ENCODE results near the gene SRL.
"Not testable (repeated sequence)": the region's sequence is repeated elsewhere in the genome, so short reads cannot be mapped to it uniquely, and the experiment has no call there.

Gene SRL

GRCh38 chr16:4211445-4212210 is 30.3 kb downstream of the SRL start:
- not testable (repeated sequence) for H4K8ac ChIP-seq (ENCODE audit: low read depth, low read length); H3K23ac ChIP-seq (ENCODE audit: low read depth, low read length, poor library complexity); H2BK15ac ChIP-seq (ENCODE audit: low read length); H4K91ac ChIP-seq (ENCODE audit: low read depth, low read length, poor library complexity); H3K18ac ChIP-seq (ENCODE audit: low read length); H3K4me2 ChIP-seq (ENCODE audit: insufficient read depth, low read length, poor library complexity, severe bottlenecking); H3K9me3 ChIP-seq (replicated peaks in 1 of 2; ENCODE audit: control insufficient read depth in 2 of 2, insufficient read depth in 1 of 2, low read depth in 1 of 2, low read length in 2 of 2); DNase-seq (ENCODE audit: low spot score); H3K4me3 ChIP-seq (ENCODE audit: low read length in 2 of 2); H3K14ac ChIP-seq (ENCODE audit: low read length); H2BK5ac ChIP-seq (ENCODE audit: low read length); H2BK120ac ChIP-seq (ENCODE audit: low read depth, low read length); H3K27ac ChIP-seq (replicated peaks; ENCODE audit: low read length); H3K4me1 ChIP-seq (ENCODE audit: control insufficient read depth in 2 of 2, insufficient read depth in 1 of 2, low read depth in 1 of 2, low read length in 2 of 2); H3K4ac ChIP-seq (ENCODE audit: low read length); H3K36me3 ChIP-seq (replicated peaks in 1 of 2; ENCODE audit: control insufficient read depth in 2 of 2, insufficient read depth in 2 of 2, low read length in 2 of 2); H2AFZ ChIP-seq (ENCODE audit: low read length); H3K79me1 ChIP-seq (ENCODE audit: low read depth, low read length); H2BK12ac ChIP-seq (ENCODE audit: low read length); H2AK5ac ChIP-seq (ENCODE audit: low read depth, low read length)
- WGBS, 2 donors (ENCODE audit: extremely low coverage in 2 of 2, insufficient read length in 2 of 2, insufficient replicate concordance in 1 of 2), result 100% methylated on average over 4 of the region's 22 CpGs; no CpG with 5 or more reads in 1 of the 2 donors
- H3K27me3 ChIP-seq (ENCODE audit: control insufficient read depth in 3 of 3, insufficient read depth in 3 of 3, low read depth in 1 of 3, low read length in 3 of 3), result peaks cover 0 to 30% (median 0%) of the 10 kb centered on the region in 3 experiments
- peak overlapping the region; percentile 27 for H3K9ac ChIP-seq (ENCODE audit: low read depth, low read length, poor library complexity)

GRCh38 chr16:4209666-4210065 is 32.2 kb downstream of the SRL start:
- no peaks in the 10 kb centered on the region for H3K9me3 ChIP-seq (replicated peaks in 1 of 2; ENCODE audit: control insufficient read depth in 2 of 2, insufficient read depth in 1 of 2, low read depth in 1 of 2, low read length in 2 of 2)
- H3K14ac ChIP-seq (ENCODE audit: low read length), result no peak overlapping the region
- no peaks in the 10 kb centered on the region for H3K79me1 ChIP-seq (ENCODE audit: low read depth, low read length)
- no peak overlapping the region for H3K18ac ChIP-seq (ENCODE audit: low read length)
- no peak overlapping the region for H3K4ac ChIP-seq (ENCODE audit: low read length)
- H3K4me3 ChIP-seq (ENCODE audit: low read length in 2 of 2), result no peak overlapping the region
- H2BK15ac ChIP-seq (ENCODE audit: low read length), result no peak overlapping the region
- H3K4me2 ChIP-seq (ENCODE audit: insufficient read depth, low read length, poor library complexity, severe bottlenecking), result no peak overlapping the region
- H2AFZ ChIP-seq (ENCODE audit: low read length), result no peak overlapping the region
- no peak overlapping the region for H4K8ac ChIP-seq (ENCODE audit: low read depth, low read length)
- H4K91ac ChIP-seq (ENCODE audit: low read depth, low read length, poor library complexity), result no peak overlapping the region
- H3K23ac ChIP-seq (ENCODE audit: low read depth, low read length, poor library complexity), result no peak overlapping the region
- DNase-seq (ENCODE audit: low spot score), result no peak
- no CpG with 5 or more reads among the region's 6 CpGs for WGBS, 2 donors (ENCODE audit: extremely low coverage in 2 of 2, insufficient read length in 2 of 2, insufficient replicate concordance in 1 of 2)
- no peaks in the 10 kb centered on the region for H3K36me3 ChIP-seq (replicated peaks in 1 of 2; ENCODE audit: control insufficient read depth in 2 of 2, insufficient read depth in 2 of 2, low read length in 2 of 2)
- no peaks in the 10 kb centered on the region for H3K4me1 ChIP-seq (ENCODE audit: control insufficient read depth in 2 of 2, insufficient read depth in 1 of 2, low read depth in 1 of 2, low read length in 2 of 2)
- H2BK120ac ChIP-seq (ENCODE audit: low read depth, low read length), result no peak overlapping the region
- no peak overlapping the region for H2BK12ac ChIP-seq (ENCODE audit: low read length)
- no peak overlapping the region for H2AK5ac ChIP-seq (ENCODE audit: low read depth, low read length)
- no peak overlapping the region for H3K27ac ChIP-seq (replicated peaks; ENCODE audit: low read length)
- peaks cover 0 to 25% (median 0%) of the 10 kb centered on the region in 3 experiments for H3K27me3 ChIP-seq (ENCODE audit: control insufficient read depth in 3 of 3, insufficient read depth in 3 of 3, low read depth in 1 of 3, low read length in 3 of 3)
- no peak overlapping the region for H2BK5ac ChIP-seq (ENCODE audit: low read length)
- H3K9ac ChIP-seq (ENCODE audit: low read depth, low read length, poor library complexity), result no peak overlapping the region

- no peak overlapping the region for H3K18ac ChIP-seq (ENCODE audit: low read length)
- H3K14ac ChIP-seq (ENCODE audit: low read length), result no peak overlapping the region
- H3K4me1 ChIP-seq (ENCODE audit: control insufficient read depth in 2 of 2, insufficient read depth in 1 of 2, low read depth in 1 of 2, low read length in 2 of 2), result no peaks in the 10 kb centered on the region
- H3K36me3 ChIP-seq (replicated peaks in 1 of 2; ENCODE audit: control insufficient read depth in 2 of 2, insufficient read depth in 2 of 2, low read length in 2 of 2), result no peaks in the 10 kb centered on the region
- no peaks in the 10 kb centered on the region for H3K79me1 ChIP-seq (ENCODE audit: low read depth, low read length)
- no peaks in the 10 kb centered on the region for H3K9me3 ChIP-seq (replicated peaks in 1 of 2; ENCODE audit: control insufficient read depth in 2 of 2, insufficient read depth in 1 of 2, low read depth in 1 of 2, low read length in 2 of 2)
- DNase-seq (ENCODE audit: low spot score), result no peak
- no peak overlapping the region for H2AK5ac ChIP-seq (ENCODE audit: low read depth, low read length)
- no peak overlapping the region for H2BK12ac ChIP-seq (ENCODE audit: low read length)
- H2BK120ac ChIP-seq (ENCODE audit: low read depth, low read length), result no peak overlapping the region
- H3K4me2 ChIP-seq (ENCODE audit: insufficient read depth, low read length, poor library complexity, severe bottlenecking), result no peak overlapping the region
- H4K8ac ChIP-seq (ENCODE audit: low read depth, low read length), result no peak overlapping the region
- no peak overlapping the region for H3K27ac ChIP-seq (replicated peaks; ENCODE audit: low read length)
- H2AFZ ChIP-seq (ENCODE audit: low read length), result no peak overlapping the region
- H3K27me3 ChIP-seq (ENCODE audit: control insufficient read depth in 3 of 3, insufficient read depth in 3 of 3, low read depth in 1 of 3, low read length in 3 of 3), result peaks cover 0 to 27% (median 0%) of the 10 kb centered on the region in 3 experiments
- H2BK15ac ChIP-seq (ENCODE audit: low read length), result no peak overlapping the region
- H4K91ac ChIP-seq (ENCODE audit: low read depth, low read length, poor library complexity), result no peak overlapping the region
- no peak overlapping the region for H3K9ac ChIP-seq (ENCODE audit: low read depth, low read length, poor library complexity)
- no peak overlapping the region for H2BK5ac ChIP-seq (ENCODE audit: low read length)
- no peak overlapping the region for H3K4ac ChIP-seq (ENCODE audit: low read length)
- no CpG with 5 or more reads among the region's 14 CpGs for WGBS, 2 donors (ENCODE audit: extremely low coverage in 2 of 2, insufficient read length in 2 of 2, insufficient replicate concordance in 1 of 2)
- H3K4me3 ChIP-seq (ENCODE audit: low read length in 2 of 2), result no peak overlapping the region
- no peak overlapping the region for H3K23ac ChIP-seq (ENCODE audit: low read depth, low read length, poor library complexity)
Measured at GRCh38 chr16:4208341-4208751, 33.5 kb downstream of the SRL start.

GRCh38 chr16:4207683-4208340 is 34.1 kb downstream of the SRL start:
- peak overlapping the region; percentile 45 for H2AFZ ChIP-seq (ENCODE audit: low read length)
- no peaks in the 10 kb centered on the region for H3K79me1 ChIP-seq (ENCODE audit: low read depth, low read length)
- H3K18ac ChIP-seq (ENCODE audit: low read length), result no peak overlapping the region
- H3K4ac ChIP-seq (ENCODE audit: low read length), result no peak overlapping the region
- H3K27me3 ChIP-seq (ENCODE audit: control insufficient read depth in 3 of 3, insufficient read depth in 3 of 3, low read depth in 1 of 3, low read length in 3 of 3), result peaks cover 0 to 29% (median 0%) of the 10 kb centered on the region in 3 experiments
- no peak overlapping the region for H4K91ac ChIP-seq (ENCODE audit: low read depth, low read length, poor library complexity)
- H2BK120ac ChIP-seq (ENCODE audit: low read depth, low read length), result no peak overlapping the region
- H3K14ac ChIP-seq (ENCODE audit: low read length), result no peak overlapping the region
- H2AK5ac ChIP-seq (ENCODE audit: low read depth, low read length), result no peak overlapping the region
- no peak overlapping the region for H2BK12ac ChIP-seq (ENCODE audit: low read length)
- H3K27ac ChIP-seq (replicated peaks; ENCODE audit: low read length), result no peak overlapping the region
- no peaks in the 10 kb centered on the region for H3K36me3 ChIP-seq (replicated peaks in 1 of 2; ENCODE audit: control insufficient read depth in 2 of 2, insufficient read depth in 2 of 2, low read length in 2 of 2)
- peaks cover 0 to 2% of the 10 kb centered on the region in 2 donors for H3K9me3 ChIP-seq (replicated peaks in 1 of 2; ENCODE audit: control insufficient read depth in 2 of 2, insufficient read depth in 1 of 2, low read depth in 1 of 2, low read length in 2 of 2)
- peak overlapping the region; percentile 72 for H2BK15ac ChIP-seq (ENCODE audit: low read length)
- no CpG with 5 or more reads among the region's 23 CpGs for WGBS, 2 donors (ENCODE audit: extremely low coverage in 2 of 2, insufficient read length in 2 of 2, insufficient replicate concordance in 1 of 2)
- H2BK5ac ChIP-seq (ENCODE audit: low read length), result no peak overlapping the region
- H4K8ac ChIP-seq (ENCODE audit: low read depth, low read length), result no peak overlapping the region
- peaks cover 0 to 2% of the 10 kb centered on the region in 2 donors for H3K4me1 ChIP-seq (ENCODE audit: control insufficient read depth in 2 of 2, insufficient read depth in 1 of 2, low read depth in 1 of 2, low read length in 2 of 2)
- H3K9ac ChIP-seq (ENCODE audit: low read depth, low read length, poor library complexity), result no peak overlapping the region
- no peak overlapping the region for H3K4me2 ChIP-seq (ENCODE audit: insufficient read depth, low read length, poor library complexity, severe bottlenecking)
- DNase-seq (ENCODE audit: low spot score), result no peak
- H3K23ac ChIP-seq (ENCODE audit: low read depth, low read length, poor library complexity), result no peak overlapping the region
- no peak overlapping the region for H3K4me3 ChIP-seq (ENCODE audit: low read length in 2 of 2)

Measured in neuronal stem cell (in vitro differentiated cells).